Lower leg skin (tissue), 3 donors: ENCODE measurements around the gene PRKCE.

Experiments
- POLR2A ChIP-seq, 2 donors: fragments of 450-650 bp; IDR thresholded peaks; one replicate each; pipeline ENCODE4 v1.6.1; 2016 to 2017; ENCODE audit warnings: antibody characterized with exemption in 2 of 2, mild to moderate bottlenecking in 1 of 2, moderate library complexity in 1 of 2
- TF ChIP-seq, protein P1 (sequence below), 3 donors: fragments of 450-650 bp; IDR thresholded peaks; one replicate each; pipeline ENCODE4 v1.5.1; 2016; ENCODE audit warnings: antibody characterized with exemption in 3 of 3, mild to moderate bottlenecking in 3 of 3, moderate library complexity in 2 of 3

DNA sequence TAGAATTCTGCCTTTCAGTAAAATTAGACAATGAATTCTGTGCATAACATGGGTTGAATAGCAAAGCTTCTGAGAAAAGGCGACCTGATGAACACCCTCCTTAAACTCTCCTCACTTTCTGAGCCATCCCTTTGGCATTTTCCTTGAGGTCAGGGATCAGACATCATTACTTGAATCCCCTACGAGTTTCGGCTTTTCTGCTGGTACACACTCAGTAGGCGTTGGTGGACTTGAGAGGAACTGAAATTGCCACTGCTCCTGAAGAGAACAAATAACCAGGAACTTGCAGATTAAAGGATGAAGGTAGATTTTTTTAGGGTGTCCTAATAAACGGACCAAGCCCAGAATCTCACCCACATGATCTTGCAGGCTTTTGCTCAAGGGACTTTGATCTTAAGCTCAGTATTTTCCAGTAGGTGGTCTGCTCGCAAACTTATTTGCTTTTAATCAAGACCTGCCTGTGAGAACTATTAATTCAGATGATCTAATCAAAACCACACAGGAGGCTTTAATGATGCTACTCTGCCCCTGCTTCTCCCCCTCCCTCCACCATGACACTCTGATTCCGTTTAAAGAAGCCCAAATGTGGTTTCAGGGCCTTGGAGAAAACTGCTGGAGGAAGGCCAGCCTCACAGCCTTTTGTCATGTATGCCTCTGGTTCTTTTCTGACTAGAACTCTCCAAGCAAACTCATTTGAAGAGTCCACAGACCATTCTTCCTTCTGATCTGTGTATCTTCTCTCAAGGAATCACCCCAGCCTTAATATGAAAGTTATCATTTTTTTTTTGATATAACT lies 124.9 kb downstream of the PRKCE start:
- TF ChIP-seq, protein P1, sequence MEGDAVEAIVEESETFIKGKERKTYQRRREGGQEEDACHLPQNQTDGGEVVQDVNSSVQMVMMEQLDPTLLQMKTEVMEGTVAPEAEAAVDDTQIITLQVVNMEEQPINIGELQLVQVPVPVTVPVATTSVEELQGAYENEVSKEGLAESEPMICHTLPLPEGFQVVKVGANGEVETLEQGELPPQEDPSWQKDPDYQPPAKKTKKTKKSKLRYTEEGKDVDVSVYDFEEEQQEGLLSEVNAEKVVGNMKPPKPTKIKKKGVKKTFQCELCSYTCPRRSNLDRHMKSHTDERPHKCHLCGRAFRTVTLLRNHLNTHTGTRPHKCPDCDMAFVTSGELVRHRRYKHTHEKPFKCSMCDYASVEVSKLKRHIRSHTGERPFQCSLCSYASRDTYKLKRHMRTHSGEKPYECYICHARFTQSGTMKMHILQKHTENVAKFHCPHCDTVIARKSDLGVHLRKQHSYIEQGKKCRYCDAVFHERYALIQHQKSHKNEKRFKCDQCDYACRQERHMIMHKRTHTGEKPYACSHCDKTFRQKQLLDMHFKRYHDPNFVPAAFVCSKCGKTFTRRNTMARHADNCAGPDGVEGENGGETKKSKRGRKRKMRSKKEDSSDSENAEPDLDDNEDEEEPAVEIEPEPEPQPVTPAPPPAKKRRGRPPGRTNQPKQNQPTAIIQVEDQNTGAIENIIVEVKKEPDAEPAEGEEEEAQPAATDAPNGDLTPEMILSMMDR (IDR thresholded peaks at IDR 0.05): no peak
- no peak for TF ChIP-seq POLR2A (IDR thresholded peaks at IDR 0.05)
